Mesenchymal stem cell (in vitro differentiated cells and primary cell): Measurements from ENCODE around the gene TOR2A.

Experiments
- DNase-seq: peaks from one replicate; pipeline ENCODE4 v3.0.0-alpha.2; 2013
- H2AFZ ChIP-seq: one replicate; pipeline ENCODE4 v1.6.1; 2013; ENCODE audit warnings: low read depth, mild to moderate bottlenecking, control low read depth, inconsistent platforms, low read length, moderate library complexity
- H2AK5ac ChIP-seq: 2 replicates; pipeline ENCODE4 v1.6.1; 2013; ENCODE audit warnings: low read length, moderate library complexity, mild to moderate bottlenecking, inconsistent platforms; ENCODE audit not compliant: severe bottlenecking
- H2BK120ac ChIP-seq: one replicate; pipeline ENCODE4 v1.6.1; 2013; ENCODE audit warnings: low read depth, mild to moderate bottlenecking, inconsistent platforms, low read length, moderate library complexity
- H2BK12ac ChIP-seq, 2 experiments: one replicate each; pipeline ENCODE4 v1.6.1; 2013; ENCODE audit warnings: inconsistent platforms in 2 of 2, low read length in 2 of 2, mild to moderate bottlenecking in 2 of 2, moderate library complexity in 2 of 2, control low read depth in 1 of 2
- H2BK15ac ChIP-seq: one replicate; pipeline ENCODE4 v1.6.1; 2013; ENCODE audit warnings: mild to moderate bottlenecking, low read depth, inconsistent platforms; ENCODE audit not compliant: poor library complexity, severe bottlenecking
- H2BK5ac ChIP-seq: 2 replicates; pipeline ENCODE4 v1.6.1; 2013; ENCODE audit warnings: low read depth, mild to moderate bottlenecking, low read length, control low read depth, inconsistent platforms; ENCODE audit not compliant: poor library complexity, severe bottlenecking
- H3K14ac ChIP-seq, 2 experiments: one replicate each; pipeline ENCODE4 v1.6.1; 2013; ENCODE audit warnings: inconsistent platforms in 2 of 2, low read length in 2 of 2, control low read depth in 1 of 2, mild to moderate bottlenecking in 1 of 2, moderate library complexity in 1 of 2
- H3K18ac ChIP-seq, 2 experiments: one replicate each; pipeline ENCODE4 v1.6.1; 2013; ENCODE audit warnings: inconsistent platforms in 2 of 2, low read length in 2 of 2, control low read depth in 1 of 2, low read depth in 1 of 2, mild to moderate bottlenecking in 1 of 2
- H3K23ac ChIP-seq, 2 experiments: one replicate each; pipeline ENCODE4 v1.6.1; 2013; ENCODE audit warnings: inconsistent platforms in 2 of 2, low read length in 2 of 2, mild to moderate bottlenecking in 2 of 2, moderate library complexity in 2 of 2, control low read depth in 1 of 2
- H3K27ac ChIP-seq: 2 replicates; pipeline ENCODE4 v1.5.1; 2013; ENCODE audit warnings: mild to moderate bottlenecking, moderate library complexity, low read length, control low read depth, inconsistent platforms; ENCODE audit not compliant: poor library complexity, severe bottlenecking
- H3K27me3 ChIP-seq, 2 experiments: 2 replicates each; pipeline versions ENCODE4 v1.6.1 to v1.7.0; 2013; ENCODE audit warnings: low read length in 2 of 2, mild to moderate bottlenecking in 2 of 2, moderate library complexity in 2 of 2, control low read depth in 1 of 2, inconsistent platforms in 1 of 2; ENCODE audit not compliant: control insufficient read depth in 1 of 2, insufficient read depth in 1 of 2
- H3K36me3 ChIP-seq, 2 experiments: 2 replicates each; pipeline versions ENCODE4 v1.6.1 to v1.7.0; 2013; ENCODE audit warnings: low read length in 2 of 2, control low read depth in 1 of 2, inconsistent platforms in 1 of 2, low read depth in 1 of 2, mild to moderate bottlenecking in 1 of 2; ENCODE audit not compliant: insufficient read depth in 2 of 2, control insufficient read depth in 1 of 2
- H3K4ac ChIP-seq, 2 experiments: one replicate each; pipeline ENCODE4 v1.6.1; 2013; ENCODE audit warnings: inconsistent platforms in 2 of 2, low read length in 2 of 2, mild to moderate bottlenecking in 2 of 2, moderate library complexity in 2 of 2, control low read depth in 1 of 2, low read depth in 1 of 2
- H3K4me1 ChIP-seq: 2 replicates; pipeline ENCODE4 v1.6.1; 2013; ENCODE audit warnings: low read depth, low read length, control low read depth; ENCODE audit not compliant: control insufficient read depth, insufficient read depth
- H3K4me2 ChIP-seq: 2 replicates; pipeline ENCODE4 v1.6.1; 2013; ENCODE audit warnings: low read length, mild to moderate bottlenecking, inconsistent platforms; ENCODE audit not compliant: poor library complexity, severe bottlenecking
- H3K4me3 ChIP-seq, 2 experiments: 2 replicates each; pipeline versions ENCODE4 v1.5.1 to v1.7.0; 2013; ENCODE audit warnings: low read length in 2 of 2, mild to moderate bottlenecking in 2 of 2, control low read depth in 1 of 2, low read depth in 1 of 2; ENCODE audit not compliant: insufficient read depth in 1 of 2
- H3K79me1 ChIP-seq: replicated peaks from 2 replicates; pipeline ENCODE4 v1.6.1; 2013; ENCODE audit warnings: mild to moderate bottlenecking, control low read depth, low read length, inconsistent platforms; ENCODE audit not compliant: poor library complexity, severe bottlenecking
- H3K9ac ChIP-seq: 2 replicates; pipeline ENCODE4 v1.7.0; 2013; ENCODE audit warnings: mild to moderate bottlenecking, low read length, moderate library complexity
- H3K9me3 ChIP-seq: 2 replicates; pipeline ENCODE4 v1.7.0; 2013; ENCODE audit warnings: mild to moderate bottlenecking, low read length; ENCODE audit not compliant: control insufficient read depth
- H4K8ac ChIP-seq: one replicate; pipeline ENCODE4 v1.6.1; 2013; ENCODE audit warnings: inconsistent platforms, mild to moderate bottlenecking, low read length, moderate library complexity
- H4K91ac ChIP-seq: one replicate; pipeline ENCODE4 v1.6.1; 2013; ENCODE audit warnings: mild to moderate bottlenecking, low read length, inconsistent platforms
- WGBS: methylation state at CpG from one replicate; pipeline ENCODE4 v1.1.7; 2013; ENCODE audit warnings: mixed read lengths; 5-methylcytosine and 5-hydroxymethylcytosine counted together

TOR2A gene

DNA sequence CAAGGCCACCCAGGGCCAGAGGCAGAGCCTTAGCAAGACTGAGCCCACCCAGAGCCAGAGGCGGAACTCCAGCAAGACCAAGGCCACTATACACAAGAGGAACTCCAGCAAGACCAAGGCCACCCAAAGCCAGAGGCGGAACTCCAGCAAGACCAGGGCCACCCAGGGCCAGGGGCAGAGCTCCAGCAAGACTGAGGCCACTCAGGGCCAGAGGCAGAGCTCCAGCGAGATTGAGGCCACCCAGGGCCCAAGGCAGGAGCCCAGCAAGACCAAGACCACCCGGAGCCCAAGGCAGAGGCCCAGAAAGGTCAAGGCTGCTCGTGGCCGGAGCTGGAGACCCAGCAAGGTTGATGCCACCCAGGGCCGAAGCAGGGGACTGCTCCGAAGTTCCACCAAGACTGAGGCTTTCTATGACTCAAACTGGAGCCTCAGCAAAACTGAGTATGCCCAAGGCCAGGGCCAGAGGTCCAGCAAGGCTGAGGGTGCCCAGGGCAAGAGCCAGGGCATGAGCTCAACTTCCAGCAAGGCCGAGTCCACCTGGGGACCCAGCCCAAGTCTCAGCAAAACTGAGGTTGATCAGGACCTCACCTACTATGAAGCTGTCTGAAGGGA lies 4.2 kb downstream of the TOR2A start:
- no peaks in the 10 kb centered on the region for H3K27me3 ChIP-seq
- no peak overlapping the region for H4K91ac ChIP-seq
- 95% methylated on average over 9 of the region's 9 CpGs for WGBS
- peaks cover 10% of the 10 kb centered on the region for H3K4me1 ChIP-seq
- H3K79me1 ChIP-seq = peaks cover 9% of the 10 kb centered on the region
- H4K8ac ChIP-seq = no peak overlapping the region
- no peak overlapping the region for H2AFZ ChIP-seq
- H3K14ac ChIP-seq = no peak overlapping the region
- H3K23ac ChIP-seq = no peak overlapping the region
- H3K27ac ChIP-seq = no peak overlapping the region
- H2BK120ac ChIP-seq = no peak overlapping the region
- no peak overlapping the region for H3K18ac ChIP-seq
- H3K4ac ChIP-seq = no peak overlapping the region
- no peak overlapping the region for H2BK5ac ChIP-seq
- no peak overlapping the region for H2AK5ac ChIP-seq
- H2BK12ac ChIP-seq = no peak overlapping the region
- no peak for DNase-seq
- H3K9me3 ChIP-seq = no peaks in the 10 kb centered on the region
- H3K9ac ChIP-seq = no peak overlapping the region
- no peak overlapping the region for H2BK15ac ChIP-seq
- H3K4me3 ChIP-seq = no peak overlapping the region
- H3K4me2 ChIP-seq = no peak overlapping the region
- peaks cover 18 to 30% of the 10 kb centered on the region in 2 experiments for H3K36me3 ChIP-seq

DNA sequence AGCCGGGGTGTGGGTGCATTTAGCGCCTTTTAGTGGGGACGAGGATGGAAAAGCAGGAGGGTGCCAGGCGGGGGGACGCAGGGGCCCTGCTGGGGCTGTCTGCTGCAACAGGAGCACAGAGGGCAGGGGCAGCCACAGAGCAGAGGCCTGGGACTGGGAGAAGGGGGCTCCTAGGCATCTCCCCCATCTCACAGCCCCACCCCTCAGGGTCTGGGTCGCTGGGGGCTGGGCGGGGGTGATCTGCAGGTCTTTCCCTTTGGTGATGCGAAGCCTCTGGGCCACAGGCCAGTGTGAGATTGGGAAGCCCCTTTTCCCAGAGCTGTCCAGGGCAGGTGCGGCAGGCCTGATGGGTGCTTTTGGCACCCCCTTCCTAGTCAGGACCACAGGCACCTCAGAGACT lies 4.8 kb downstream of the TOR2A start:
- Histone ChIP-seq H3K23ac (no peak overlapping the region), H2AK5ac (no peak overlapping the region), H3K4me2 (no peak overlapping the region), H2BK5ac (no peak overlapping the region), H3K18ac (no peak overlapping the region), H2BK12ac (no peak overlapping the region), H3K4me3 (no peak overlapping the region), H3K79me1 (peaks cover 9% of the 10 kb centered on the region), H3K9me3 (no peaks in the 10 kb centered on the region), H3K27me3 (no peaks in the 10 kb centered on the region), H2BK120ac (no peak overlapping the region), H3K9ac (no peak overlapping the region), H4K91ac (no peak overlapping the region), H3K14ac (no peak overlapping the region), H2BK15ac (no peak overlapping the region), H2AFZ (no peak overlapping the region), H3K36me3 (peaks cover 18 to 30% of the 10 kb centered on the region in 2 experiments), H3K4ac (no peak overlapping the region), H3K4me1 (peaks cover 10% of the 10 kb centered on the region), H3K27ac (no peak overlapping the region), H4K8ac (no peak overlapping the region)
- DNase-seq = no peak
- 90% methylated on average over 9 of the region's 9 CpGs for WGBS

DNA sequence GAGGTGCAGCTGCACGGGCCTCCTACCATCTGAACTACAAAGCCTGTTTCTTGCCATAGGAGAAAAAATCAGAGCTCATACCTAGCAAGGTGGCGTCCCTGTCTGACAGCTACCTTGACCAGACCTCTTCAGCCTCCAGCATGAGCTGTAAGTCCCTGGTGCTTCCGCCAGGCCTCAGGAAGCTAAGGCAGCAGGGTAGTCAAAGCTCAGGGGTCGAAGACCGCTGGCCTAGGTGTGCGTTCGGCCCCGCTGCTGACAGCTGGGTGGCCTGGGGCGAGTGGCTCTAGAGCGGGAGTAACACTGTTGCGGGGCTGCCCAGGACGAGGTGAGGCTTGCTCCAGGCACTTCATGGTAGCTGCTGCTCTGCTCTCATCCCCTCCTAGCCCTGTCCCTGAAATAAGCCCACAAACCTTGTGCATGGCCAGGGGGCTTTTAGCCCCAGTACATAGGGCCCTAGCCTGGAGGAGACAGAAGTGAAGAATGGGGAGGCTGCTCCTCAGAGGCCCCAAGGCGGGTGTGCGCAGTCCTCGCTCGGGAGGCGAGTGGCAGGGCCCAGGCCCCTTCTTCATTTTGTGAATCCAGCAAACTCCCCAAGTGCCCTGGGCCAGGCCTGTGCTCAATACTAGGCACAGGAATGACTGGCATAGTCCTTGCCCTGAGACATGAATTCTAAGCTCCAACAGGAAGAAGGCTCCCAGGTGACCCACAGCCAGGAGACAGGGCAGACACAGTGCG lies 5.4 kb downstream of the TOR2A start:
- Histone ChIP-seq H3K9ac (no peak overlapping the region), H3K4me2 (no peak overlapping the region), H3K27me3 (no peaks in the 10 kb centered on the region), H2BK12ac (no peak overlapping the region), H3K79me1 (peaks cover 9% of the 10 kb centered on the region), H3K4ac (no peak overlapping the region), H4K8ac (no peak overlapping the region), H3K23ac (no peak overlapping the region), H3K18ac (no peak overlapping the region), H3K36me3 (peaks cover 18 to 30% of the 10 kb centered on the region in 2 experiments), H2BK5ac (no peak overlapping the region), H3K27ac (no peak overlapping the region), H3K4me3 (no peak overlapping the region), H2BK15ac (no peak overlapping the region), H2AK5ac (no peak overlapping the region), H2BK120ac (no peak overlapping the region), H3K9me3 (no peaks in the 10 kb centered on the region), H3K4me1 (peaks cover 10% of the 10 kb centered on the region), H4K91ac (no peak overlapping the region), H3K14ac (no peak overlapping the region), H2AFZ (no peak overlapping the region)
- 91% methylated on average over 17 of the region's 18 CpGs for WGBS
- DNase-seq = no peak

DNA sequence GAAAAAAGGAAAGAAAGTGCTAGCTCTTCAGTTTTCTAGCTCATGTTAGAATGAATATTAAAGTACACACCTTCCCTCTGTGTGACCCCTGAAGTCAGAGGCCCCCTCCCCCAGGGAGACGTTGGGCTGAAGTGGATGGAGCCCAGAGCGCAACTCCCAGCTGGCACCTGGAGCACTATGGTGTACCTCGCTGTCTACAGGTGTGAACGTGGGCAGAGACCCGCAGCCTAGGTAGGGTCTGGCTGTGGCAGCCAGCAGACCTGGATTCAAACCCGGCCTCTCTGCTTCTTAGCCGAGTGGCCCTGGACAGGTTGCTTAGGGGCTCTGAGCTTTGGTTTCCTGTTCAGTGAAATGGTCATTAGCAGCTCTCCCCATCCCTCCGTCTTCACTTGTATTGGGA lies 6.3 kb downstream of the TOR2A start:
- Histone ChIP-seq H3K79me1 (peaks cover 5% of the 10 kb centered on the region), H3K27me3 (peaks cover 0 to 3% of the 10 kb centered on the region in 2 experiments), H3K4ac (no peak overlapping the region), H2BK15ac (no peak overlapping the region), H2BK5ac (no peak overlapping the region), H4K91ac (no peak overlapping the region), H3K9ac (no peak overlapping the region), H2AFZ (no peak overlapping the region), H3K36me3 (peaks cover 18 to 30% of the 10 kb centered on the region in 2 experiments), H3K4me2 (no peak overlapping the region), H3K4me1 (peaks cover 5% of the 10 kb centered on the region), H2BK120ac (no peak overlapping the region), H2BK12ac (no peak overlapping the region), H4K8ac (no peak overlapping the region), H2AK5ac (no peak overlapping the region), H3K14ac (no peak overlapping the region), H3K4me3 (no peak overlapping the region), H3K18ac (no peak overlapping the region), H3K27ac (no peak overlapping the region), H3K23ac (no peak overlapping the region), H3K9me3 (no peaks in the 10 kb centered on the region)
- 86% methylated on average over 8 of the region's 8 CpGs for WGBS
- no peak for DNase-seq
